Heart left ventricle (tissue), 13 donors: ENCODE measurements around the gene PRR29.

Source experiments
- POLR2A ChIP-seq, 2 donors: fragments of 450-650 bp; IDR thresholded peaks; one replicate each; pipeline ENCODE4 v1.6.1; 2017; ENCODE audit warnings: antibody characterized with exemption in 2 of 2, mild to moderate bottlenecking in 2 of 2, moderate library complexity in 2 of 2
- TF ChIP-seq, protein P1 (sequence below), 12 donors: fragments of 200-600 bp; sonication (generic) in 4 of 12; IDR thresholded peaks; one replicate each; pipeline versions ENCODE4 v1.5.0 to v1.8.0; 2018 to 2022; ENCODE audit warnings: antibody characterized with exemption in 12 of 12, mild to moderate bottlenecking in 5 of 12
- donor health status: ischemic (EF 13 %, LVEDD 7.1; RV severe dilation, severe dysfunction).
- donor health status: DM: no; HTN: yes; CAD: no.
- donor health status: DM: no; HTN: no; CAD: no.
- donor health status: ischemic (EF 25% LVEDD 6.9; RV normal size, moderate dysfunction).
- donor health status: ischemic (EF 25% LVEDD 5.7; RV mildly dilated, moderate dysfunction).
- donor health status: ischemic (EF 35%, LVEDD 5.7; RV mildly dilated, moderate dysfunction).
- donor health status: nonischemic (EF 11% LVEDD 7.7; RV severe dilation, severe dysfunction).
- donor health status: DM: yes; HTN: yes; CAD: no.
- donor health status: PGD.
- donor health status: ischemic (EF 29% LVEDD 5.4; RV normal size, mild dysfunction).
- donor health status: nonischemic (EF 23%, LVEDD 6.1; RV moderate dilation, normal function).

DNA sequence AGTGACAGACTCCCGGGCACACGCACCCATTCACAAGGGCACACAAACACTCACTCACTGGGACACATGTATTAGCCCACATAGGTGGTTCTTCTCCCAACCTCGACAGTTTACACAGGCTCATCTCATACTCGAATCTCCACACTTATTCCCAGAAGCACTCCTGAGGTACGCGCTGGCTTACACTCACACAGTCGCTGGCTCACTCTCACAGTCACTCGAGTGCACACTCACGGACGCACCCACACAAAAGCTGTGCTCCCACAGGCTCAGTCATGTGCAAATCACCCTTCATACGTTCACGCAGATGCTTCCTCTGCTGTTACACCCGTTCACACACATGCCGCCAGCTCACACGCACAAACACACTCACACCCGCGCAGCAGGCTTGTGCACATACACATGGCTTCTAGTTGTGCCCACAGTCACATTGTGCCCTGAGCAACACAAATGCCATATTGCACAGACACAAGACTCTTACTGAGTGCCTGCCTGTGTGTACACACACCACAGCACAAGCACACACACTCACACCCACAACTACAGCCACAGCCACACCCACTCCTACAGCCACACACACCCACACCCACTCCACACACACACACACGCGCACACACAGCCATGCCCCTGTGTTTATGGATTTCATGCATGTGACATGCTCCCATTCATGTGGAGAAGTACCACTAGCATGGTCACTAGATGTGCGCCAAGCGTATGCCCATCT is 8.4 kb upstream of the PRR29 start:
- TF ChIP-seq, protein P1, sequence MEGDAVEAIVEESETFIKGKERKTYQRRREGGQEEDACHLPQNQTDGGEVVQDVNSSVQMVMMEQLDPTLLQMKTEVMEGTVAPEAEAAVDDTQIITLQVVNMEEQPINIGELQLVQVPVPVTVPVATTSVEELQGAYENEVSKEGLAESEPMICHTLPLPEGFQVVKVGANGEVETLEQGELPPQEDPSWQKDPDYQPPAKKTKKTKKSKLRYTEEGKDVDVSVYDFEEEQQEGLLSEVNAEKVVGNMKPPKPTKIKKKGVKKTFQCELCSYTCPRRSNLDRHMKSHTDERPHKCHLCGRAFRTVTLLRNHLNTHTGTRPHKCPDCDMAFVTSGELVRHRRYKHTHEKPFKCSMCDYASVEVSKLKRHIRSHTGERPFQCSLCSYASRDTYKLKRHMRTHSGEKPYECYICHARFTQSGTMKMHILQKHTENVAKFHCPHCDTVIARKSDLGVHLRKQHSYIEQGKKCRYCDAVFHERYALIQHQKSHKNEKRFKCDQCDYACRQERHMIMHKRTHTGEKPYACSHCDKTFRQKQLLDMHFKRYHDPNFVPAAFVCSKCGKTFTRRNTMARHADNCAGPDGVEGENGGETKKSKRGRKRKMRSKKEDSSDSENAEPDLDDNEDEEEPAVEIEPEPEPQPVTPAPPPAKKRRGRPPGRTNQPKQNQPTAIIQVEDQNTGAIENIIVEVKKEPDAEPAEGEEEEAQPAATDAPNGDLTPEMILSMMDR (IDR thresholded peaks at IDR 0.05) = no peak
- no peak for TF ChIP-seq POLR2A (IDR thresholded peaks at IDR 0.05)
